ENCODE data around the gene MAP3K5. TPM values are rescaled to one million over a fixed set of nuclear protein-coding genes. Genes with fewer than 3 reads are reported as not detected.
"Not testable (repeated sequence)": the region's sequence is repeated elsewhere in the genome, so short reads cannot be mapped to it uniquely, and the experiment has no call there.

Gene MAP3K5
- total RNA-seq, 1 donor from 2014 or later, result 4.7 TPM

DNA sequence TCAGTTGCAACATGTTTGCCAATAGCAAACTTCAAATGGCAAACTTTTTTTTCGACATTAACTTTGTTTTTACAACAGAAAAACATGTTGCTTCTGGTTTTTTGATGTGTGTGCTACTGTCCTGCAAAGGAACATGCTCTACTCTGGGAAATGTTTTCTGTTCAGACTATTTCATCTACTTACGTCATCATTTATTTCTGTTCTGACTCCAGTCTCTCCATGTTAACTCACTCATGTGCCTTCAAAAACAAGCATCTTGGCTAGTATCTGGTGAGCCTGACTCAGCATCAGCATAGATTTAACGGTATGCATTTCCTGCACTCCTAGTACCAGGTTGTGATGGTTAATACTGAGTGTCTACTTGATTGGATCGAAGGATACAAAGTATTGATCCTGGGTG lies 206.0 kb downstream of the MAP3K5 start:
- H3K9me3 Mint-ChIP-seq, result no peaks in the 10 kb centered on the region
- TF ChIP-seq, protein P1, sequence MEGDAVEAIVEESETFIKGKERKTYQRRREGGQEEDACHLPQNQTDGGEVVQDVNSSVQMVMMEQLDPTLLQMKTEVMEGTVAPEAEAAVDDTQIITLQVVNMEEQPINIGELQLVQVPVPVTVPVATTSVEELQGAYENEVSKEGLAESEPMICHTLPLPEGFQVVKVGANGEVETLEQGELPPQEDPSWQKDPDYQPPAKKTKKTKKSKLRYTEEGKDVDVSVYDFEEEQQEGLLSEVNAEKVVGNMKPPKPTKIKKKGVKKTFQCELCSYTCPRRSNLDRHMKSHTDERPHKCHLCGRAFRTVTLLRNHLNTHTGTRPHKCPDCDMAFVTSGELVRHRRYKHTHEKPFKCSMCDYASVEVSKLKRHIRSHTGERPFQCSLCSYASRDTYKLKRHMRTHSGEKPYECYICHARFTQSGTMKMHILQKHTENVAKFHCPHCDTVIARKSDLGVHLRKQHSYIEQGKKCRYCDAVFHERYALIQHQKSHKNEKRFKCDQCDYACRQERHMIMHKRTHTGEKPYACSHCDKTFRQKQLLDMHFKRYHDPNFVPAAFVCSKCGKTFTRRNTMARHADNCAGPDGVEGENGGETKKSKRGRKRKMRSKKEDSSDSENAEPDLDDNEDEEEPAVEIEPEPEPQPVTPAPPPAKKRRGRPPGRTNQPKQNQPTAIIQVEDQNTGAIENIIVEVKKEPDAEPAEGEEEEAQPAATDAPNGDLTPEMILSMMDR (conservative IDR thresholded peaks at IDR 0.05), result no peak
- no peak for DNase-seq (ENCODE audit: extremely low spot score, unreplicated experiment)
- H3K36me3 Mint-ChIP-seq, result peaks cover 5% of the 10 kb centered on the region
- no peaks in the 10 kb centered on the region for H3K27me3 Mint-ChIP-seq
- no peak overlapping the region for H3K4me3 Mint-ChIP-seq
- no peaks in the 10 kb centered on the region for H3K4me1 Mint-ChIP-seq (ENCODE audit: unreplicated experiment)
- H3K27ac Mint-ChIP-seq, result no peak overlapping the region

DNA sequence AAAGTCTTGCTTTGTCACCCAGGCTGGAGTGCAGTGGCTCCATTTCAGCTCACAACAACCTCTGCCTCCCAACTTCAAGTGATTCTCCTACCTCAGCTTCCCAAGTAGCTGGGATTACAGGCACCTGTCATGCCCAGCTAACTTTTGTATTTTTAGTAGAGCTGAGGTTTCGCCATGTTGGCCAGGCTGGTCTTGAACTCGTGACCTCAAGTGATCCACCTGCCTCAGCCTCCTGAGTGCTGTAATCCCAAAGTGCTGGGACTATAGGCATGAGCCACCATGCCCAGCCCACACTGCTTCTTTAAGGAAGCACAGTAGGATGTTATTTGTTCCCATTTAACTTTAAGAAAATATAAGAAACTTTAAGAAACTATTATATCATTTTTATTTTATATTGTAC lies 206.8 kb downstream of the MAP3K5 start:
- not testable (repeated sequence) for H3K4me1 Mint-ChIP-seq (ENCODE audit: unreplicated experiment); H3K4me3 Mint-ChIP-seq; H3K27me3 Mint-ChIP-seq; DNase-seq (ENCODE audit: extremely low spot score, unreplicated experiment); H3K9me3 Mint-ChIP-seq; H3K27ac Mint-ChIP-seq; H3K36me3 Mint-ChIP-seq

DNA sequence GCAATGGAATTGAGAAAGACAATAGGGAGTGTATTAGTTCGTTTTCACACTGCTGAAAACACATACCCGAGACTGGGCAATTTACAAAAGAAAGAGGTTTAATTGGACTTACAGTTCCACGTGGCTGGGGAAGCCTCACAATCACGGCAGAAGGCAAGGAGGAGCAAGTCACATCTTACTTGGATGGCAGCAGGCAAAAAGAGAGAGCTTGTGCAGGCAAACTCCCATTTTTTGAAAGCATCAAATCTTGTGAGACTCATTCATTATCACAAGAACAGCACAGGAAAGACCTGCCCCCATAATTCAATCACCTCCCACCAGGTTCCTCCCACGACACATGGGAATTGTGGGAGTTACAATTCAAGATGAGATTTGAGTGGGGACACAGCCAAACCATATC lies 208.0 kb downstream of the MAP3K5 start:
- H3K9me3 Mint-ChIP-seq, result not testable (repeated sequence)

DNA sequence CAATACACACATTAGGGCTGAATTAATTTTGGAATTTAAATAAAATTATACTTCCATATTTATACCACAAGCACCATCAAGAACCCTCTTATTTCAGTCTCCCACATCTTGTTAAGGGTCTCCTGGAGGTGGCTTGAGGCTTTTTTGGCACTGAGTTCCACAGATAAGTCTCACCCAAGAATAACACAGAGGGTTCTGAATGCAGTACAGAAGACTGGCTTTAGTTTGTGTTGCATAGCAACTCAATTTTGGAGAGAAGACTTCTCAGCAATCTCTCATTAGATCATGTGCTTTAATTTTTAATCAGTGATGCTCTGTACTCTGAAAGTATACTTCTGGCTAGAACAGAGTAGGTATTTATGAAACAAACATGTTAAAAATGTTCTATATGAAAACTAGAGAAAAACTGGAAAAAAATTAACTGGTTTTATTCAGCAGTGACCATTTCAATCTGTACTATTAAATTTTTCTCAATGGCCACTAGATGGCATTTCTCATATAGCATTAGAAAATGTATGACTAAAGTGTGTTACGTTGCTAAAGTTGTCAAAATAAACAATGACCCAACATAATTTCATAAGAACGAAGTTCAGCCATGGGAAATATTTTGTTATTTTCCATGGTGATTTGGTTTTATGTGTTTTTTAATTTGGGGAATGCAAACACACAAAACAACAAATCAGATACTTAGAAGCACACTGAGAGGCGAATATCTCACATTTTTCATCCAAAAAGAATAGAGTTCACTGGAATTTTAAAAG lies 209.4 kb downstream of the MAP3K5 start:
- Mint-ChIP-seq H3K27me3 (no peaks in the 10 kb centered on the region), H3K9me3 (no peaks in the 10 kb centered on the region), H3K4me1 (ENCODE audit: unreplicated experiment) (no peaks in the 10 kb centered on the region), H3K27ac (no peak overlapping the region), H3K4me3 (no peak overlapping the region), H3K36me3 (no peaks in the 10 kb centered on the region)
- TF ChIP-seq, protein P1 (conservative IDR thresholded peaks at IDR 0.05), result peak; percentile 77
- DNase-seq (ENCODE audit: extremely low spot score, unreplicated experiment), result no peak

More for the DNA sequence above, 208.0 kb downstream of the MAP3K5 start:
- H3K4me3 Mint-ChIP-seq; H3K27me3 Mint-ChIP-seq; H3K27ac Mint-ChIP-seq; H3K4me1 Mint-ChIP-seq (ENCODE audit: unreplicated experiment); H3K36me3 Mint-ChIP-seq; DNase-seq (ENCODE audit: extremely low spot score, unreplicated experiment): not testable (repeated sequence)

DNA sequence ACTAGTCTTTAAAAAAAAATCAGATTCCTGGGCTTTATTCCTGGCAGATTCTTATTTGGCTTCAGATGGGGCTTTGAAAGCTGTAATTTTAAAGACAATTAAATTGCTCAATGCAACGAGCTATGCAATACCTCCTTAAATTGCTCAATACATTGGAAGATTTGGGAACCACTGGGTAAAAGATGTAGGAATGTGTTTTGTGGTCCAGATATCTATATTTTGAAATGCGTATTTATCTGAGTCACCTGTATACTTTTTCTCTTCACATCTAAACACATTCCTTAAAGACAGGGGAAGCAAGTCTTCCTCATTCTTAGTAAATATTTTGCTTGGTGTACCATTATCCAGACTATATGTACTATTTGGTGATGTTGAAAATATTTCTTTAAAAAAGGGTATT lies 212.5 kb downstream of the MAP3K5 start:
- Mint-ChIP-seq H3K36me3 (no peaks in the 10 kb centered on the region), H3K27me3 (no peaks in the 10 kb centered on the region), H3K4me3 (no peak overlapping the region), H3K9me3 (no peaks in the 10 kb centered on the region), H3K27ac (no peak overlapping the region), H3K4me1 (ENCODE audit: unreplicated experiment) (no peaks in the 10 kb centered on the region)
- TF ChIP-seq, protein P1 (conservative IDR thresholded peaks at IDR 0.05), result no peak
- no peak for DNase-seq (ENCODE audit: extremely low spot score, unreplicated experiment)

DNA sequence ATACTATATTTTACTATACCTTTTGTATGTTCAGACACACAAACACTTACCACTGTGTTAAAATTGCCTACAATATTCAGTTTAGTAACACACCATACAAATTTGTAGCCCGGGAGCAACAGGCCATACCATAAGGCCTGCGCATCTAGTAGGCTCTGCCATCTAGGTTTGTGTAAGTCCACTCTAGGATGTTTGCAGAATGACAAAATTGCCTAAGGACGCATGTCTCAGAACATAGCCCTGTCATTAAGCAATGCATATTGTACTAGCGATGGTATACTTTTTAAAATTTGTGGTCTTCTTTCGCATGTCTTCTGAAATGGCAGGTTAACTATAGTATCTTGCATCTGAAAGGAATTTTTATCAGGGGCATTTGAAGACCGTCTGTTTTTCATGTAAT lies 215.5 kb downstream of the MAP3K5 start:
- Mint-ChIP-seq H3K36me3 (peaks cover 4% of the 10 kb centered on the region), H3K4me1 (ENCODE audit: unreplicated experiment) (no peaks in the 10 kb centered on the region), H3K9me3 (no peaks in the 10 kb centered on the region), H3K27me3 (no peaks in the 10 kb centered on the region), H3K4me3 (no peak overlapping the region), H3K27ac (no peak overlapping the region)
- DNase-seq (ENCODE audit: extremely low spot score, unreplicated experiment), result no peak
- TF ChIP-seq, protein P1 (conservative IDR thresholded peaks at IDR 0.05), result no peak

Data from type B pancreatic cell (in vitro differentiated cells).